ENCODE measurements around the gene ROR1.

ROR1 gene

GRCh38 chr1:64129701-64130100 lies 355.9 kb downstream of the ROR1 start:
- DNase-seq, result no peak

DNA sequence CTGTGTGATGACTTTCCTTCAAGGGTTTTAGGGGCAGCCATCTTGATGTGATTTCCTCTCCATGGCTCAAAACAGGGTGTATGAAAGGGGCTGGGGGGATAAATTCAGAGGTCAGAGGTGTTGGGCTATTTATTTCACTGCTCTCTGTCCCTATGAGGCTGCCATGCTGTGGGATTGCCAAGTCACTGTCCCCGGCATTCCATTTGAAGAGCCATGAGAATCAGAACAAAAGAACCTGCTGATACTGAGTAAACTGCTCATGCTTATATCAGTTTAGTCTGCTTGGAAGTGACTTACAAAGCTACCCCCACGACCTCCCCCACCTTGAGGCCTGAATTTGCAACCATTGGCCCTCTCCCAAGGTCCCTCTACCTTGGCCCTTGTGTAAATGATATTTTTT lies 357.3 kb downstream of the ROR1 start:
- DNase-seq, result no peak

DNA sequence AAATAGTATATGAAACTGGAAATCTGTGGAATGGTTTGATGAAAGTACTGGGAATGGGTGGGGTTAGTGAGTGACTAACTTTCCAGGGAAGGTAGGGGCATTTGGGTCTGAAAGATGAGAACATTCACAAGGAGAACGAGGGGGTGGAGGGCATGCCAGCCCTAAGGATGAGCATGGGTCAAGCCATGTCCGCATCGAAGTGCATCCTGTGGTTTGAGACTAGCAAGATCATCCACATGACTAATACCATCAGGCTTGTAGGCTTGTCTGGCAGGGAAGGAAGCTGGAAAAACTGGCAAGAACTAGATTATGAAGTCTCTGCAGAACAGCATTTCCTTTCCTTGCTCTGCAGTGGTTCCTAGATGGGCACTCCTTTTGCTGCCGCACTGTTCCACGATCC lies 359.2 kb downstream of the ROR1 start:
- DNase-seq, result no peak

DNA sequence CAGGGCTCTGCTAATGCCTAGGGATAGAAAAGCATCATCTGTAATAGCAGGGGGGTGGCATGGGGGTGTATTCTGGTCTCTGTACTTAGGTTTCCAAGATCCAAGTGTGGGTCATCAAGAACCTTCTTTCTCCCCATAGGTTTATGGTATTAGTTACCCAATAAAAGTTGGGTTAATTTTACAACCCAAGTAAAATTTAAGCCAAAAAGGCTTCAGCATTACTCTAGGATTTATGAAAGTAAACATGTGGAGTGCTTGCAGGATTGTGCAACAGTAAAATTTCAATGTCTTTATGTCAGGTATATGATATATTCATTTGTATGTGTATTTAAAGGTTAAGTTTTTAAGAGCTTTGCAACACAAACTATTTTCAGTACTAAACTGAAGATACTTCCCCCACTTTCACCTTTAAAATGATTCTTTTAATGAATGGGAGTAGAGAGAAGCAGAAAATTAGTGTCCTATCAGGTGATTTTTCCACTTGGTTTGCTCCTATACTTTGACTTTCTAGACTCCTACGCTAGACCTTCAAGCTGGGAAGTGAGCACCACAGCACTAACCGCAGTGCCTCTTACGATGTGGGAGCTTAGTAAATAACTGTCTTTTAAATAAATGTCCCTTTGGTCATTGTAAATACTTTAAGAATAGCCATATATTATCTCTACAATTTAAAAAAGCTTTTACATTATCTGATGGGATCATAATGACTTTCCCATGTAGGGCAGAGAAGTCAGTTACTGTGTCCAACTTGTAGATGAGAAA lies 361.8 kb downstream of the ROR1 start:
- no peak for DNase-seq

- DNase-seq, result no peak
These were observed 362.5 kb downstream of the ROR1 start for GRCh38 chr1:64136296-64136695.

DNA sequence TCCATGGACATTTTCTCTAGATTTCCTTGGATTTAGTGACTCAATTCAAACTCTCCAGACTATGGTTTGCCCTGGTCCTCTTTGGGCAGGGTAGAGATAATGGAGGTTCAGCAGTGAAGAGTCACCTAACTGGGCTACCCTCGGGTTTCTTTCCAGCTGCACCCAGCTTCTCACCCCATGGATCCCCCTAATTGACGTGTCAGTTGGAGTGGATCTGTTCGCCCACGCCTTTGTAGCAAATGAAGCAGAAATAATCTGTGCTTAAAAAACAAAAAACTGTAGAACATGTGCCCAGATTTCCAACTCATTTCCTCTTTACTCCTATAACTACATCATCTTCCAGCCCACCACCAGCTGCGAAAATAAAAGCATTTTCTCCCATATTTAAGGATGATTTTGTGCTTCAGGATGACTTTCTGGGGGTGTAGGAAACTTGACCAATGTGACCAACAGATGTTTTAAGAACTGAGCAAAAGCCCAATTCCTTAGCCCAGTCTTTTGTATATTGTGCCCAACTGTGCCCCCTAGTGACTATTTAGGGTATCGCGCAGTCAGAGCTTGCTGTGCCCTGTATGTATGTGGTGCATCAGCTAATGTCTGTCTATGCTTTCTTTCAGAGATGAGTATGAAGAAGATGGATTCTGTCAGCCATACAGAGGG lies 363.1 kb downstream of the ROR1 start:
- DNase-seq, result peak in 46 of 51 donors; percentile 6 to 87 (median 50)

GRCh38 chr1:64137412-64137803 lies 363.6 kb downstream of the ROR1 start:
- DNase-seq, result no peak

DNA sequence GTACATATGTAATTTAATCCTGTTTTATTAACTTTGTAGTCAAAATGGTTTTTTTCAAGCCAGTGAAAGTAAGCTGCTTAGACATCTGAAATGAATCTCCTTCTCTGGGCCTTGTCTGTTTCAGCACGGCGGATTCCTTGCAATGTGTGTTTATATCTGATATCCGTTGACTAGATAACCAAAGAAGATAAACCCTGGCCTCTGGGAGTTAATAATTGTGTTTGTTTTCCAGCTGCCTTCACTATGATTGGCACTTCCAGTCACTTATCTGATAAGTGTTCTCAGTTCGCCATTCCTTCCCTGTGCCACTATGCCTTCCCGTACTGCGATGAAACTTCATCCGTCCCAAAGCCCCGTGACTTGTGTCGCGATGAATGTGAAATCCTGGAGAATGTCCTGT lies 366.1 kb downstream of the ROR1 start:
- no peak for DNase-seq

DNA sequence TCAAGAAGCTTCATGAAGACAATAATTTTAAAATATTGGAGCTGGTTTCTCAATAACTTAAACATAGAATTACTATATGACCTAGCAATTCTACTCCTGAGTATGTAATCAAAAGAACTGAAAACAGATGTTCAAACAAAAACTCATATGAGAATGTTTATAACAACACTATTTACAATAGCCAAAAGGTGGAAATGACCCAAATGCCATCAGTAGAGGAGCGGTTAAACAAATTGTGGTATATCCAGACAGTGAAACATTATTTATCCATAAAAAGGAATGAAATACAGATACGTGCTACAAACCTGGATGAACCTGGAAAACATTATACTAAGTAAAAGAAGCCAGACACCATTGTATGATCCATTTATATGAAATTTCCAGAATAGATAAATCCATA lies 366.8 kb downstream of the ROR1 start:
- DNase-seq, result no peak

- no peak for DNase-seq
These were observed 373.4 kb downstream of the ROR1 start for GRCh38 chr1:64147045-64147724.

- DNase-seq, result no peak
These were observed 373.9 kb downstream of the ROR1 start for GRCh38 chr1:64147759-64148158.

GRCh38 chr1:64150266-64150665 lies 376.4 kb downstream of the ROR1 start:
- no peak for DNase-seq

DNA sequence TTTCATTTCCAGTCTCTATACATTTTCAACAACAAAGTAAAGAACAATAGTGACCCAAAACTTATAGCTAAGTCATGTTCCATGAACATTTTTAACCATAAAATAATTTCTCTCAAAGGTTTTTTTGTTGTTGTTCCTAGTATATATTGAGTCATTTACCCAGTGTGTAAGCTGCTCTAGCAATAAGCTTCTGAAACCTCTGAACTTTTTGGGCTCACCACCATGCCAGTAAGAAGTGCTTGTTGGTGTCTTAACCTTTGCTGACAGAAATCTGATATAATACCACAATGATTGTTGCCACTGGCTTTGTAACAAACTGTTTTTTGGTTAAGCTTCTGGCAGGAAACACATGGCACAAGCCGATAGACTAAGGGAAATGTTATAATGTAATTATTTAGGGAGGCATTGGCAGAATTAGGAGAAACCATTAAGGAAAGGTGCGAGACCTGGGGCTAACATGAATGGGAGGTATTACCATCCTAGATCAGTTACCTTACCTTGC lies 377.0 kb downstream of the ROR1 start:
- no peak for DNase-seq

DNA sequence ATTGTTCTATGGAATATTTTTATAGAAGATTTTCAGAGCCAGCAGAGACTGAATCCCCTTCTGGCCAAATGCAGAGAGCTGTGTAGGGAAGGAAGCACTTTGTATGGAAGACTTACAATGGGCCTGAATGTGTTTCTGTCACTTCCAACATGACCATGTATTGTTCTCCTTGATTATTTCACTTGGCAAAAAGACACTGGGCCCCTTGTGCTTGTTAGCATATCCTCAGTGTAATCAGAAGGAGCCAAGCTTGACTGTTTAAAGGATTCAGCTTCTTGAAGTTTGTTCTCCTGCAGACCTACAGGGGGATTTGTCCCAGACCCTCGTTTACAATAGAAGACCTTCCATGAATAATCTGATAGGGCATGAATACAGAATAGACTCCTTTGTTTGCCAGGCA lies 381.5 kb downstream of the ROR1 start:
- peak in 4 of 51 donors; percentile 10 to 55 (median 20) for DNase-seq

DNA sequence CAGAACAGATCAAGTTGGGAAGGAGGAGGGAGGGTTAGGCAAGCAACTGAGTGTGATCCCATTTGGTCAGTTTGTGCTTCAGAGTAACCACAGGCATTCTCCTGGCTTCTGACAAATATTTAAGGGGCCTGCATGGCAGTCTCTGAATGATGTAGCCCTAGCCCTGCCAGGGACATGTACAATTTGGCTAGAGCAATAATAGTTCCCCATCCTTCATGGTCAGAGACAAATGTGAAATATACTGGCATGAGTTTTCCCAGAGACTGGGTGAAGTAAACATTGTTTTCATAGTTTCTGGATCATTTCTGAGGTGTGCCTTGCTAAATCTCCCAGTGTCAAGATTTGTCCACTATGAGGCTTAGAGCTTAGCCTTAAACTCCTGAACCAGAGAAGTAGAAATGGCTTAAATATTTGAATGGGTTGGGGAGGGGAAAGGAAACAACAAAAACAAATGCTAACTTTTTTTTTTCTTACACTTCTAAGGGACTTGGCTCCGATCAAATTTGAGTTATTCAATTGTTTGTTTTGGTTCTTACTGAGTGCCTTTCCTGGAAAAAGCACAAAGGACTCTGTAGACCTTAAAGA lies 387.6 kb downstream of the ROR1 start:
- DNase-seq, result no peak

DNA sequence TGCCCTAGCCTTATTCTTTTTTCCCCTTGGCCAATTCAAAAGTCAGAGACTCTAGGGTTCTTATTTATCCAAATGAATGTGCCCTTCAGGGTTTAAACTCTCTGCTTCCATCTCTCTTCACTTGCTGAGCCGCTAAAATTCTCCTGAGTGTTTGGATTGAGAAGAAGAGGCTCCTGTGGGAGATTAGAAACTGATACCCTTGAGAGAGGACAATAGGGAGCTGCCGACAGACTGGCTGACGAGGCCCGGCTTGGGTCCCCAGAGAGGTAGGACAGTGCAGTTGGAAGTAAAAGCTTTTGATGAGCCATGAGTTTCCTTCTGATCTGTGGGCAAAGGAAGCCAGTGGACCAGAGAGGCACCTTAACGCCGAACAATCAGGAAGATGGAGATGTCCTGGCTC lies 388.3 kb downstream of the ROR1 start:
- DNase-seq, result no peak

GRCh38 chr1:64162804-64163203 lies 389.0 kb downstream of the ROR1 start:
- DNase-seq, result no peak

GRCh38 chr1:64163431-64163830 lies 389.6 kb downstream of the ROR1 start:
- no peak for DNase-seq

GRCh38 chr1:64163970-64164369 lies 390.2 kb downstream of the ROR1 start:
- peak in 1 of 51 donors; percentile 16 for DNase-seq

GRCh38 chr1:64166629-64167028 lies 392.8 kb downstream of the ROR1 start:
- DNase-seq, result no peak

DNA sequence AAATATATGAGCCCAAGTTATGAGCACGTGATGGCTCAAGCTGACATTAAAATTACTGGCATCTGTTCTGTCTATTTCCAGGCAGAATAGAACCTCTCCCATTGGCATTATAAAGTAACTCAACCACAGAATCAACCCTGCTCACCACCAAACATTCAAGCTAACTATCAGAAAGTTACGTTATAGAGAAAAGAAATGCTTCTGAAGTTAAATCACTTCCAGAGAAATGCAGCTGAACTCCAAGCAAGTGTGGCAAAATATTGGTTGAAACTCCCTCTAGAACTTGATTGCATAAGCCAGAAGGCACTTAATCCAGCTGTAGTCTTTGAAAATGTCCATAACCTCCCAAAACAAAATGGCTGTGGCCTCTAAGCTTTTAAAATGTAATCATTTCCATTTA lies 393.4 kb downstream of the ROR1 start:
- DNase-seq, result no peak

DNA sequence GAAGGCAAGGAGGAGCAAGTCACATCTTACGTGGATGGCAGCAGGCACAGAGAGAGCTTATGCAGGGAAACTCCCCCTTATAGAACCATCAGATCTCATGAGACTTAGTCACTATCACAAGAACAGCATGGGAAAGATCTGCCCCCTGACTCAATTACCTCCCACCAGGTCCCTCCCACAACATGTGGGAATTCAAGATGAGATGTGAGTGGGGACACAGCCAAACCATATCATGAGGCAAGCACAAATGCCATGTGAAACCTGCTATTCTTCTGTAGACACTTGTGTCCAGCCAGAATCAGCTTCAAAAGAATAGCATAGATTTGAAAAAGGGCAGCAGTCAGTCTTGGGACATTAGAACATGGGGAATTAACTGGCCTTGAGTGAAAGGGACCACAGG lies 397.4 kb downstream of the ROR1 start:
- no peak for DNase-seq
